Fibroblast of the aortic adventitia (primary cell): ENCODE data around the gene KRTAP10-3. TPM values are rescaled to one million over a fixed set of nuclear protein-coding genes. Genes with fewer than 3 reads are reported as not detected.
"Not testable (repeated sequence)": the region's sequence is repeated elsewhere in the genome, so short reads cannot be mapped to it uniquely, and the experiment has no call there.

Source experiments
- DNase-seq: peaks from one replicate; pipeline ENCODE4 v3.0.0-alpha.2; 2010; ENCODE audit warnings: low read depth
- H3K4me3 ChIP-seq: 2 replicates; pipeline ENCODE4 v1.5.1; 2011; ENCODE audit warnings: low read depth, mild to moderate bottlenecking, control low read depth, low read length, moderate library complexity
- total RNA-seq: library from RNA; depleted of rRNA; stranded (reverse); fragments of >200 nt; gene quantifications from 2 replicates; pipeline ENCODE4 v1.2.3, GENCODE V29; 2012; ENCODE audit warnings: low replicate concordance
- TF ChIP-seq, protein P1 (sequence below): IDR thresholded peaks from 2 replicates; pipeline ENCODE4 v1.5.1; 2011; ENCODE audit warnings: mild to moderate bottlenecking, low read length, control low read depth, inconsistent platforms; ENCODE audit not compliant: insufficient read depth

KRTAP10-3 gene, protein sequence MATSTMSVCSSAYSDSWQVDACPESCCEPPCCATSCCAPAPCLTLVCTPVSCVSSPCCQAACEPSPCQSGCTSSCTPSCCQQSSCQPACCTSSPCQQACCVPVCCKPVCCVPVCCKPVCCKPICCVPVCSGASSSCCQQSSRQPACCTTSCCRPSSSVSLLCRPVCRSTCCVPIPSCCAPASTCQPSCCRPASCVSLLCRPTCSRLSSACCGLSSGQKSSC
- not detected in 2 replicates for total RNA-seq

DNA sequence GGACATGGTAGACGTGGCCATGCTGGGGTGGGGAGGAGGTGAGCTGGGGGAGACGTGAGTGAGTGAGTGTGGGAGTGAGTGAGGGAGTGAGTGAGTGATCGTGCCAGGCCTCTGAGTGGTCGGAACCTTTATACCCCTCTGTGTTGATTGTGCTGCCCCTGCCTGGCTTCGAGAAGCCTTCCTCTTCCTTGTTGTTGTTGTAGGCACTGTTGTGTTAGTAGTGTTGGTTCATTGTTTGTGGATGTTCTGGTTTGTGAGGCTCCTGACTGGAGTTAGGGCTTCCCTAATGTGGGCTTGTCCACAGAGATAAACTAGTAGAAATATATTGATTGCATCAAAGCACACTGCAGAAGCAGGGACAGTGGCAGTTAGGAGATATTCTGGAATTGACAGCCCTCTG is at the start of gene KRTAP10-3:
Gene KRTAP10-3, minus strand, starts transcription at position 101 of the 400 bp plus-strand sequence. Its CDS starts 80 bp downstream, at position 21.
- TF ChIP-seq, protein P1, sequence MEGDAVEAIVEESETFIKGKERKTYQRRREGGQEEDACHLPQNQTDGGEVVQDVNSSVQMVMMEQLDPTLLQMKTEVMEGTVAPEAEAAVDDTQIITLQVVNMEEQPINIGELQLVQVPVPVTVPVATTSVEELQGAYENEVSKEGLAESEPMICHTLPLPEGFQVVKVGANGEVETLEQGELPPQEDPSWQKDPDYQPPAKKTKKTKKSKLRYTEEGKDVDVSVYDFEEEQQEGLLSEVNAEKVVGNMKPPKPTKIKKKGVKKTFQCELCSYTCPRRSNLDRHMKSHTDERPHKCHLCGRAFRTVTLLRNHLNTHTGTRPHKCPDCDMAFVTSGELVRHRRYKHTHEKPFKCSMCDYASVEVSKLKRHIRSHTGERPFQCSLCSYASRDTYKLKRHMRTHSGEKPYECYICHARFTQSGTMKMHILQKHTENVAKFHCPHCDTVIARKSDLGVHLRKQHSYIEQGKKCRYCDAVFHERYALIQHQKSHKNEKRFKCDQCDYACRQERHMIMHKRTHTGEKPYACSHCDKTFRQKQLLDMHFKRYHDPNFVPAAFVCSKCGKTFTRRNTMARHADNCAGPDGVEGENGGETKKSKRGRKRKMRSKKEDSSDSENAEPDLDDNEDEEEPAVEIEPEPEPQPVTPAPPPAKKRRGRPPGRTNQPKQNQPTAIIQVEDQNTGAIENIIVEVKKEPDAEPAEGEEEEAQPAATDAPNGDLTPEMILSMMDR, result no peak
- no peak within 1 kb of the TSS for H3K4me3 ChIP-seq
- DNase-seq, result no peak

DNA sequence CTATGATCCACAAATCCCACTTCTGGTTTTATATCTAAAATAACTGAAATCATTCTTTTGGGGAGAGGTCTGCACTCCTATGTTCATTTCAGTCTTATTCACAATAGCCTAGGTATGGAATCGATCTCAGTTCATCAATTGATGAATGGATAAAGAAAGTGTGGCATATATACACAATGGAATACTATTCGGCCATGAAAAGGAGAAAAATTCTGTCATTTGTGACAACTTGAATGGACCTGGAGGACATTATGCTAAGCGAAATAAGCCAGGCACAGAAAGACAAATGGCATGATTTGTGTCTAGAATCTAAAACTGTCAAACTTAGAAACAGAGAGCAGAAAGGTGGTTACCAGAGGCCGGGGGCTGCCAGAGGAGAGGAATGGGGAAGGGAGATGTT is 47.9 kb upstream of the KRTAP10-3 start:
- H3K4me3 ChIP-seq, result no peak overlapping the region
- TF ChIP-seq, protein P1, result no peak
- no peak for DNase-seq

DNA sequence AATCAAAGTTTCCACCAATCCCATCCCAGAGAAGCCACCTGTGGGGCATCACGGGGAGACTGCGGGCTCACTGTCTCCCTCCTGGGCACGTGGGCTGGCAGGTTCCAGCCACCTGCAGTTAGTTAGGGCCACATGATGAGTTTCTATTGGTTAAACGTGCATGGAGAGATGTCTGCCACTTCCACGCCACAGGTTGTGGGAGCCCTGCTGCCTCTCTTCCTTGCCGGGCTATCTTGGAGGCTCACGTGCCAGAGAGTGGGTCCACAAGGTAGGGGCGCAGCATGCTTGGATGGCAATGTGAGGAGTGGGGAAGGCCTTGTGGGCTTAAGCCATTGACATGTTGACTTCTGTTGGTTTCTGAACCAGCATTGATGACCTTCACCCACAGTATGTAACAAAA is 45.3 kb upstream of the KRTAP10-3 start:
- TF ChIP-seq, protein P1, result no peak

DNA sequence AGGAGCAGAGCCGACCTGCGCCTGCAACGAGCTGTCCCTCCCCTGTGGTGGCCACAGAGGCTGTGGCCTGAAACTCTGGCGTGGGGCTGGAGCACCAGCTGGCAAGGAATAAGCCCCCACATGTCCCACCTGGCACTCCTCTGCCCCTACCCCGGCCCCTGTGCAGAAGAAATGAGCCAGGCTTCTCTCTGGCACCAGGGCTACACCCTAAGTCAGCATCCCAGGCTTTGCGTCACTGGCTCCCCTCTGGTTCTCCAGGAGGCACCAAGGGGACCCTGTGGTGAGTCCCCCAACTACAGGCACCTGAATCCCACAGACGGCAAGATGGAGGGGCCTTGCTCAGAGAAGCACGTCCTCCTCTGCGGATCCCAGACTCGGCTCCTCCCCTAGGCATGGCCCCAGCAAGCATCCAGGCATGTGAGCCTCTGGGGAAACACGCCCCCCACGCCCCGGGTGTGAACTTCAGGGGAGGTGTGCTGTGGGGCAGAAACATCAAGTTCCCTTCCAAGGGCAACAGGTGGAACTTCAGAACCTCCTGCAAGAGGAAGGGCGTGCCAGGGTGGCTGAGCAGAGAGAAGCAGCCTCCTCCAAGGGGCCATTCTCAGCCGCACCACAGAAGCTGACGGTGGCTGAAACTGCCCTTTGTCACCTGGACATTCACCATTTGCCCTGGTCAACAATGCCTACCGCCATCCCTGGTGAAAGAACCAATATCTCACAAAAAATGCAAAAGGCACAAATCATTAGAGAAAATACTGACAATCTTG is 44.7 kb upstream of the KRTAP10-3 start:
- H3K4me3 ChIP-seq, result no peak overlapping the region
- DNase-seq, result no peak
- TF ChIP-seq, protein P1, result no peak

More for the DNA sequence above, 45.3 kb upstream of the KRTAP10-3 start:
- DNase-seq, result no peak
- H3K4me3 ChIP-seq, result no peak overlapping the region

DNA sequence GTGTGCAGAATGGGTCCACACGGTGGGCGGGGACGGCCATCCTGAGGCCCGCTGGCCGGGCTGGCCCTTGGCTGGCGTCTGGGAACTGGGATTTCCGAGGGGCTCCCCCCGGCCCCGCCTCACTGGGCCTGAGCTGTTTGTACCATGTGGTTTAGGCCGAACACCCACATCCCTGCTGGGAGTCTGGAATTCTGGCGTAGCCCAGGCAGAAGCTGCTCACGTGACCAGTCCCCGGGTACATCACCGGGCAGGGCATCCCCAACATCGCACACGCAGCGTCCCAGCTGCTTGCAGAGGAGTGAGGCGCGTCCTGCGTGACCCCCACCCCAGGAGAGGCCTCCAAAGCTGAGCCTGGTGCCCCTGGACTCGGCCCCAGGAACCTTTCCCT is 43.9 kb upstream of the KRTAP10-3 start:
- DNase-seq, result no peak
- TF ChIP-seq, protein P1, result no peak
- H3K4me3 ChIP-seq, result no peak overlapping the region

DNA sequence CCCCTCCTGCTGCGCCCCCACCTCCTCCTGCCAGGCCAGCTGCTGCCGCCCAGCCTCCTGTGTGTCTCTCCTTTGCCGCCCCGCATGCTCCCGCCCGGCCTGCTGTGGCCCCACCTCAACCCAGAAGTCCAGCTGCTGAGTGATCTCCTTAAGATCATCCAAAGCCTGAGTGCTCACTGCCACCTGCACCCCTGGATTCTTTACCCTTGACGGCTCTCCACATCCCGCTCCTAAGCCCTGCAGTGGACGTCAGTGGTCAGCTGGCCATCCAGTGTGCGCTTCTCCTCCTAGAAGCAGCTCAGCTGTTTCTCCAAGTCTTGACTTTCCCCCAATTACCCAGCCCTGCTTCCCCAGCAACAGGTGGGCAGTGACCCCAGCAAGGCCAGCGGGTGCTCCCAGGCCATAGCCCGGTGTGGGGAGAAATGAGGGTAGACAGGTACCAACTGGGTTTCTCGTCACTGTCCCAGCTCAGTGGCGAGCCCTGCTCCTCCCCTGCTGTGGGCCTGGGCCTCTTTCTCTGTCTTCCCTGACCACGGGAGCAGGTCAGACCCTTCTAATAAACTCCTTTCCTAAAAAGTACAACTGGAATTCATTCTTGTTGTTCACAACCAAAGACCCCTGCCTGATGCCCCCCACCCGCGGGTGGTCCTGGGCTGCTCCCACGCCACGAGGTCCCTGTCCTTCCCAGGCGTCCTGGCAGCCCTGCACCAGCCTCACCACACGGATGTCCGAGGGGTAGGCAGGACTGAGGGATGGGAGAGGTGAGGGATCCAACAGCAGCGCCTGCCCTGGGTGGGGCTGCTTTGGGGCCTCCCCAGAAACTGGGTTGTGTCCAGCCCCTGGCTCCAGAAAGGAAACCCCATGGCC is 43.2 kb upstream of the KRTAP10-3 start:
- no peak for DNase-seq
- no peak overlapping the region for H3K4me3 ChIP-seq
- TF ChIP-seq, protein P1, result no peak

DNA sequence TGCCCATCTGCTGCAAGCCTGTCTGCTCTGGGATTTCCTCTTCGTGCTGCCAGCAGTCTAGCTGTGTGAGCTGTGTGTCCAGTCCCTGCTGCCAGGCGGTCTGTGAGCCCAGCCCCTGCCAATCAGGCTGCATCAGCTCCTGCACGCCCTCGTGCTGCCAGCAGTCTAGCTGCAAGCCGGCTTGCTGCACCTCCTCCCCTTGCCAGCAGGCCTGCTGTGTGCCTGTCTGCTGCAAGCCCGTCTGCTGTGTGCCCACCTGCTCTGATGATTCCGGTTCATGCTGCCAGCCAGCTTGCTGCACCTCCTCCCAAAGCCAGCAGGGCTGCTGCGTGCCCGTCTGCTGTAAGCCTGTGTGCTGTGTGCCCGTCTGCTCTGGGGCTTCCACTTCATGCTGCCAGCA is 42.5 kb upstream of the KRTAP10-3 start:
- H3K4me3 ChIP-seq, DNase-seq: not testable (repeated sequence)

DNA sequence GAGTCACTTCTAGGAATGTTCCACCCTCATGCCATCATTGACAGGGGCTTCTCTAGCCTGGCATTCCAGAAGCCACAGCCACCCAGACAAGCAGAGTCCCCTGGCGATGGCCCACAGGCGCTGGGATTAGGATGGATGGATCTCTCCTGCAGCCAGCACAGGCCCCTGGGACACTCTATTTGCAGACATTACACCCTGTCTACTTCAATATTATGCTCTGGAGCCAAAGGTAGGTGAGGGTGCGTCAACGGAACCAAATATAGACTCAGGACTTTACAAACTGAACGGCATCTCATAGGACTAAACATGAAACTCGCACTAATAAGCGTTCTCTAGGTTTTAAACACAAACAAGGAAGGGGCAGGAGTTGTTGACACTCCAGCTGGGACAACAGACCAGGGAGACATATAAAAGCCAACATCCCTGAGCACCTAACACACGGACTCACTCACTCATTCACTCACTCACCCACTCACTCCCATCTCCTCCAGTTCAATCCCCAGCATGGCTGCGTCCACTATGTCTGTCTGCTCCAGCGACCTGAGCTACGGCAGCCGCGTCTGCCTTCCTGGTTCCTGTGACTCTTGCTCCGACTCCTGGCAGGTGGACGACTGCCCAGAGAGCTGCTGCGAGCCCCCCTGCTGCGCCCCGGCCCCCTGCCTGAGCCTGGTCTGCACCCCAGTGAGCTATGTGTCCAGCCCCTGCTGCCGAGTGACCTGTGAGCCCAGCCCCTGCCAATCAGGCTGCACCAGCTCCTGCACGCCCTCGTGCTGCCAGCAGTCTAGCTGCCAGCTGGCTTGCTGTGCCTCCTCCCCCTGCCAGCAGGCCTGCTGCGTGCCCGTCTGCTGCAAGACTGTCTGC is 41.8 kb upstream of the KRTAP10-3 start, which contains the start of gene KRTAP10-7:
Gene KRTAP10-7, plus strand, starts transcription at position 480 of the 861 bp plus-strand sequence. Its CDS starts 25 bp downstream, at position 505.
- H3K4me3 ChIP-seq, DNase-seq: not testable (repeated sequence)
